ENCODE measurements around the gene SPATA22.

DNA sequence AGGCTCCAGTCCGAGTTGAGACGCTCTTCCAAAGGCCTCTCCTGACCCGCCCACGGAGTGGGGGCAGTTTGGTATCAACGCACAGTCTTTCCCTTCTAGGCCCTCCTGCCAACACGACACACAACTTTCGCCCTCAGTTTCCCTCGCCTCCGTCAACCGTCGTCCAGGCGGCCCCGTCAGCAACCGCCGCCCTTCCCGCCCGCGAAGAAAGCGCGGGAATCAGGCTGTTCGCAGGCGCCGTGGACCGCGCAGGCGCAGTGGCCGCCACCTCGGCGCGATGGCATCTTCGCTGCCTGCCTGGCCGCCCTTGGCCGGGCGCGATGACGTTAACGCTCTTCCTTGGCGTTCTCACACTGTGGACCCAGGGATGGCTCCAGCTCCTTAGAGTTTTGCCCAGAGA is at the start of gene SPATA22:
- TF ChIP-seq, protein P1, sequence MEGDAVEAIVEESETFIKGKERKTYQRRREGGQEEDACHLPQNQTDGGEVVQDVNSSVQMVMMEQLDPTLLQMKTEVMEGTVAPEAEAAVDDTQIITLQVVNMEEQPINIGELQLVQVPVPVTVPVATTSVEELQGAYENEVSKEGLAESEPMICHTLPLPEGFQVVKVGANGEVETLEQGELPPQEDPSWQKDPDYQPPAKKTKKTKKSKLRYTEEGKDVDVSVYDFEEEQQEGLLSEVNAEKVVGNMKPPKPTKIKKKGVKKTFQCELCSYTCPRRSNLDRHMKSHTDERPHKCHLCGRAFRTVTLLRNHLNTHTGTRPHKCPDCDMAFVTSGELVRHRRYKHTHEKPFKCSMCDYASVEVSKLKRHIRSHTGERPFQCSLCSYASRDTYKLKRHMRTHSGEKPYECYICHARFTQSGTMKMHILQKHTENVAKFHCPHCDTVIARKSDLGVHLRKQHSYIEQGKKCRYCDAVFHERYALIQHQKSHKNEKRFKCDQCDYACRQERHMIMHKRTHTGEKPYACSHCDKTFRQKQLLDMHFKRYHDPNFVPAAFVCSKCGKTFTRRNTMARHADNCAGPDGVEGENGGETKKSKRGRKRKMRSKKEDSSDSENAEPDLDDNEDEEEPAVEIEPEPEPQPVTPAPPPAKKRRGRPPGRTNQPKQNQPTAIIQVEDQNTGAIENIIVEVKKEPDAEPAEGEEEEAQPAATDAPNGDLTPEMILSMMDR (IDR thresholded peaks at IDR 0.05) = no peak
- no peak for TF ChIP-seq POLR2A (IDR thresholded peaks at IDR 0.05)

Measured in lower leg skin (tissue), 3 donors.